Measurements from ENCODE around the gene VPS13D.

DNA sequence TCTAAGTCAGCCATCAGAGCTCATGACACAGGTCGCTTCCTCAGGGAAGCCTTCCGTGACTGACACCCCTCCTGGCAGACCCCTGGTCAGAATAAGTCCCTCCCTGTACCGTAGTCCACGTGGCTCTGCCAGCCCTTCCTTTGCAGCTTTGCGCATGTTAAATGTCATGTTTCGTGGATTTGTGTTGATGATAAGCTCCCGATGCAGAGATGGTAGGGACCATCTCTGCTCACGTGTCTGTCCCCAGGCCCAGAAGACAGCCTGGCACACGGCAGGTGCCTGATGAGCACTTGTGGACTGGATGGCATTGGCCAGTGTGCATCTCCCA, 312.3 kb downstream of the VPS13D start:
- TF ChIP-seq, protein P1, sequence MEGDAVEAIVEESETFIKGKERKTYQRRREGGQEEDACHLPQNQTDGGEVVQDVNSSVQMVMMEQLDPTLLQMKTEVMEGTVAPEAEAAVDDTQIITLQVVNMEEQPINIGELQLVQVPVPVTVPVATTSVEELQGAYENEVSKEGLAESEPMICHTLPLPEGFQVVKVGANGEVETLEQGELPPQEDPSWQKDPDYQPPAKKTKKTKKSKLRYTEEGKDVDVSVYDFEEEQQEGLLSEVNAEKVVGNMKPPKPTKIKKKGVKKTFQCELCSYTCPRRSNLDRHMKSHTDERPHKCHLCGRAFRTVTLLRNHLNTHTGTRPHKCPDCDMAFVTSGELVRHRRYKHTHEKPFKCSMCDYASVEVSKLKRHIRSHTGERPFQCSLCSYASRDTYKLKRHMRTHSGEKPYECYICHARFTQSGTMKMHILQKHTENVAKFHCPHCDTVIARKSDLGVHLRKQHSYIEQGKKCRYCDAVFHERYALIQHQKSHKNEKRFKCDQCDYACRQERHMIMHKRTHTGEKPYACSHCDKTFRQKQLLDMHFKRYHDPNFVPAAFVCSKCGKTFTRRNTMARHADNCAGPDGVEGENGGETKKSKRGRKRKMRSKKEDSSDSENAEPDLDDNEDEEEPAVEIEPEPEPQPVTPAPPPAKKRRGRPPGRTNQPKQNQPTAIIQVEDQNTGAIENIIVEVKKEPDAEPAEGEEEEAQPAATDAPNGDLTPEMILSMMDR (IDR thresholded peaks at IDR 0.05) = no peak
- TF ChIP-seq POLR2A (IDR thresholded peaks at IDR 0.05) = no peak
